CD14-positive monocyte (primary cell): ENCODE data around the gene HACL1. TPM values are rescaled to one million over a fixed set of nuclear protein-coding genes. Genes with fewer than 3 reads are reported as not detected.
A peak's percentile ranks its signal among the peaks of the same experiment; 100 is the strongest.

Experiments used
- DNase-seq, 3 donors: peaks; one replicate each; pipeline ENCODE4 v3.0.0-alpha.2; 2011 to 2022
- H2AFZ ChIP-seq: 2 replicates; pipeline ENCODE4 v1.6.0; 2012; ENCODE audit warnings: mild to moderate bottlenecking, low read depth, low read length, inconsistent platforms; ENCODE audit not compliant: insufficient read depth, poor library complexity, severe bottlenecking
- H3K27ac ChIP-seq, 2 donors: 1 replicate in 1 of 2; 2 replicates in 1 of 2; pipeline ENCODE4 v1.5.1; 2012 to 2013; ENCODE audit warnings: low read length in 2 of 2, control low read depth in 1 of 2, inconsistent platforms in 1 of 2, low read depth in 1 of 2, mild to moderate bottlenecking in 1 of 2
- H3K27me3 ChIP-seq, 2 donors: one replicate each; pipeline versions ENCODE4 v1.6.0 to v1.6.1; 2011 to 2013; ENCODE audit warnings: low read length in 2 of 2; ENCODE audit not compliant: control insufficient read depth in 2 of 2, insufficient read depth in 2 of 2
- H3K36me3 ChIP-seq, 2 donors: replicated peaks in 1 of 2; 1 replicate in 1 of 2; 2 replicates in 1 of 2; pipeline versions ENCODE4 v1.5.1 to v1.6.1; 2012 to 2013; ENCODE audit warnings: low read length in 2 of 2, control low read depth in 1 of 2, inconsistent platforms in 1 of 2, mild to moderate bottlenecking in 1 of 2; ENCODE audit not compliant: insufficient read depth in 2 of 2, control insufficient read depth in 1 of 2
- H3K4me1 ChIP-seq, 2 donors: 1 replicate in 1 of 2; 2 replicates in 1 of 2; pipeline versions ENCODE4 v1.5.1 to v1.6.1; 2012 to 2013; ENCODE audit warnings: low read length in 2 of 2, control low read depth in 1 of 2, inconsistent platforms in 1 of 2, mild to moderate bottlenecking in 1 of 2, moderate library complexity in 1 of 2; ENCODE audit not compliant: insufficient read depth in 2 of 2, control insufficient read depth in 1 of 2
- H3K4me2 ChIP-seq: replicated peaks from 2 replicates; pipeline ENCODE3; 2012; ENCODE audit warnings: low read length, moderate library complexity, mild to moderate bottlenecking; ENCODE audit not compliant: poor library complexity, severe bottlenecking; ENCODE audit errors: extremely low read depth
- H3K4me3 ChIP-seq, 3 experiments: fragments of 200-600 bp in 1 of 3; sonication (generic) in 1 of 3; replicated peaks in 1 of 3; 1 replicate in 2 of 3; 2 replicates in 1 of 3; pipeline ENCODE4 v1.5.1; 2011 to 2013; ENCODE audit warnings: low read length in 3 of 3, mild to moderate bottlenecking in 3 of 3, control low read depth in 2 of 3, low read depth in 2 of 3, inconsistent platforms in 1 of 3, moderate library complexity in 1 of 3
- H3K79me2 ChIP-seq: 2 replicates; pipeline ENCODE4 v1.6.0; 2012; ENCODE audit warnings: mild to moderate bottlenecking, control low read depth, inconsistent platforms, low read length, moderate library complexity; ENCODE audit not compliant: insufficient read depth
- H3K9ac ChIP-seq: 2 replicates; pipeline ENCODE4 v1.6.0; 2017; ENCODE audit warnings: low read length, mild to moderate bottlenecking; ENCODE audit not compliant: insufficient read depth, poor library complexity, severe bottlenecking
- H3K9me3 ChIP-seq, 2 donors: replicated peaks in 1 of 2; 1 replicate in 1 of 2; 2 replicates in 1 of 2; pipeline versions ENCODE4 v1.5.1 to v1.6.1; 2012 to 2013; ENCODE audit warnings: low read length in 2 of 2, control low read depth in 1 of 2; ENCODE audit not compliant: control insufficient read depth in 1 of 2, insufficient read depth in 1 of 2
- H4K20me1 ChIP-seq: 2 replicates; pipeline ENCODE4 v1.6.0; 2012; ENCODE audit warnings: mild to moderate bottlenecking, low read length, control low read depth, moderate library complexity; ENCODE audit not compliant: insufficient read depth
- H3K27ac Mint-ChIP-seq, 7 donors: one replicate each; pipeline ENCODE4 v1.8.0; 2020; ENCODE audit warnings: mild to moderate bottlenecking in 7 of 7, mixed read lengths in 7 of 7, moderate library complexity in 6 of 7, inconsistent platforms in 2 of 7
- H3K27me3 Mint-ChIP-seq, 3 donors: one replicate each; pipeline ENCODE4 v1.8.0; 2021 to 2022; ENCODE audit warnings: low read depth in 3 of 3, mild to moderate bottlenecking in 3 of 3, mixed read lengths in 3 of 3, moderate library complexity in 3 of 3, inconsistent platforms in 1 of 3
- H3K36me3 Mint-ChIP-seq, 2 donors: one replicate each; pipeline ENCODE4 v1.8.0; 2020; ENCODE audit warnings: mixed read lengths in 2 of 2, inconsistent platforms in 1 of 2, mild to moderate bottlenecking in 1 of 2
- H3K4me1 Mint-ChIP-seq: one replicate; pipeline ENCODE4 v1.8.0; 2020; ENCODE audit warnings: mild to moderate bottlenecking, mixed read lengths
- H3K4me3 Mint-ChIP-seq, 2 donors: one replicate each; pipeline ENCODE4 v1.8.0; 2020; ENCODE audit warnings: mild to moderate bottlenecking in 2 of 2, mixed read lengths in 2 of 2, moderate library complexity in 1 of 2
- H3K9me3 Mint-ChIP-seq, 7 donors: one replicate each; pipeline ENCODE4 v1.8.0; 2020 to 2022; ENCODE audit warnings: mixed read lengths in 7 of 7, mild to moderate bottlenecking in 6 of 7, moderate library complexity in 6 of 7, inconsistent platforms in 2 of 7
- whole genome bisulfite sequencing: methylation state at CpG from one replicate; pipeline ENCODE4 v1.1.5; 2013; ENCODE audit warnings: missing lambda C conversion rate; ENCODE audit not compliant: insufficient coverage; 5-methylcytosine and 5-hydroxymethylcytosine counted together
- intact Hi-C, 2 donors: fragments of 100-400 bp; cut with micrococcal nuclease; formaldehyde crosslinking; loops; one replicate each; pipeline versions ENCODE4 v1.15.0 to v1.15.1; 2023
- polyA plus RNA-seq, 3 donors: library from polyadenylated mRNA; depleted of rRNA in 1 of 3; unstranded in 2 of 3; stranded (reverse) in 1 of 3; fragments of 300-500 nt in 2 of 3; fragments of >200 nt in 1 of 3; fragmentation: Illumina TruSeq in 2 of 3; gene quantifications; 1 replicate in 2 of 3; 2 replicates in 1 of 3; pipeline ENCODE4 v1.2.3, GENCODE V29; 2012 to 2021
- TF ChIP-seq, protein P1 (sequence below): fragments of 200-600 bp; IDR thresholded peaks from one replicate; pipeline ENCODE4 v1.8.0; 2022; ENCODE audit warnings: antibody characterized with exemption, mild to moderate bottlenecking

The HACL1 gene
- polyA plus RNA-seq, 3 donors, result 12.3 to 27.2 (median 22.3) TPM

DNA sequence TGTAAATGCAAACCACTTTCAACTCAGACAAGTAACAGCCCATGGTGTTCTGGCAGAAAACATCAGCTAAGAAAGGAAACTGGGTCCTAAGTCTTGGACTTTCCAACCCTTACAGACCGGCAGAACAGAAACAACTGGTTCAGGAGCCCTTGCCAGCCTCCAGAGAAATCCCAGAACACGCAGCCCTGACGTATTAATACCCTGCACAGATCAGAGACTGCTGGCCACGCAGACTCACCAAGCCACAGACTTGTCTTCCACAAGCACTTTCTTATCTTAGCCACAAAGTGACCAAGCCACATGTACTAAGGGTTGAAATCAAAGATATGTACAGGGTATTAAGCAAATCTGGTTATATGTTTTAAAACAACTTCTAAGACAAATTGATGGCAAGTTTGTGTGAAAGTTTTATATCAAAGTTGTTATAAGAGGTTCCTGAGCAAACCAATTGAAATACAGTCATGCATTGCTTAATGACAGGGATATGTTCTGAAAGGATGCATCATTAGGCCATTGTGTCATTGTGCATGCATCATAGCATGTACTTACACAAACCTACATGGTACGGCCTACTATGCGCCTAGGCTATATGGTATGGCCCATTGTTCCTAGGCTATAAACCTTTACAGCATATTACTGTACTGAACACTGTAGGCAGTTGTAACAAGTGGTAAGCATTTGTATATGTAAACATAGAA is 37.0 kb upstream of the HACL1 start:
- H3K9me3 ChIP-seq, result no peaks in the 10 kb centered on the region
- no peak overlapping the region for H2AFZ ChIP-seq
- H3K79me2 ChIP-seq, result no peaks in the 10 kb centered on the region
- no peak overlapping the region for H3K4me2 ChIP-seq
- DNase-seq, result peak; percentile 6 to 53 (median 7)
- H3K36me3 ChIP-seq, result no peaks in the 10 kb centered on the region
- intact Hi-C loops, result loop anchor here in 1 of 2 donors (10.0 kb wide), 1 partner anchor 46 kb away; no protein-coding TSS in a partner anchor
- Mint-ChIP-seq H3K4me3 (no peak overlapping the region), H3K4me1 (peaks cover 22% of the 10 kb centered on the region), H3K27ac (no peak overlapping the region), H3K36me3 (peaks cover 14 to 19% of the 10 kb centered on the region in 2 donors), H3K27me3 (no peaks in the 10 kb centered on the region), H3K9me3 (peaks cover 0 to 4% (median 0%) of the 10 kb centered on the region in 7 donors)
- WGBS, result 89% methylated on average over 1 of the region's 6 CpGs
- peaks cover 7 to 10% of the 10 kb centered on the region in 2 donors for H3K4me1 ChIP-seq
- no peak overlapping the region for H3K4me3 ChIP-seq
- no peaks in the 10 kb centered on the region for H4K20me1 ChIP-seq
- H3K27ac ChIP-seq, result no peak overlapping the region
- H3K9ac ChIP-seq, result no peak overlapping the region
- H3K27me3 ChIP-seq, result no peaks in the 10 kb centered on the region
- TF ChIP-seq, protein P1, sequence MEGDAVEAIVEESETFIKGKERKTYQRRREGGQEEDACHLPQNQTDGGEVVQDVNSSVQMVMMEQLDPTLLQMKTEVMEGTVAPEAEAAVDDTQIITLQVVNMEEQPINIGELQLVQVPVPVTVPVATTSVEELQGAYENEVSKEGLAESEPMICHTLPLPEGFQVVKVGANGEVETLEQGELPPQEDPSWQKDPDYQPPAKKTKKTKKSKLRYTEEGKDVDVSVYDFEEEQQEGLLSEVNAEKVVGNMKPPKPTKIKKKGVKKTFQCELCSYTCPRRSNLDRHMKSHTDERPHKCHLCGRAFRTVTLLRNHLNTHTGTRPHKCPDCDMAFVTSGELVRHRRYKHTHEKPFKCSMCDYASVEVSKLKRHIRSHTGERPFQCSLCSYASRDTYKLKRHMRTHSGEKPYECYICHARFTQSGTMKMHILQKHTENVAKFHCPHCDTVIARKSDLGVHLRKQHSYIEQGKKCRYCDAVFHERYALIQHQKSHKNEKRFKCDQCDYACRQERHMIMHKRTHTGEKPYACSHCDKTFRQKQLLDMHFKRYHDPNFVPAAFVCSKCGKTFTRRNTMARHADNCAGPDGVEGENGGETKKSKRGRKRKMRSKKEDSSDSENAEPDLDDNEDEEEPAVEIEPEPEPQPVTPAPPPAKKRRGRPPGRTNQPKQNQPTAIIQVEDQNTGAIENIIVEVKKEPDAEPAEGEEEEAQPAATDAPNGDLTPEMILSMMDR, result no peak

DNA sequence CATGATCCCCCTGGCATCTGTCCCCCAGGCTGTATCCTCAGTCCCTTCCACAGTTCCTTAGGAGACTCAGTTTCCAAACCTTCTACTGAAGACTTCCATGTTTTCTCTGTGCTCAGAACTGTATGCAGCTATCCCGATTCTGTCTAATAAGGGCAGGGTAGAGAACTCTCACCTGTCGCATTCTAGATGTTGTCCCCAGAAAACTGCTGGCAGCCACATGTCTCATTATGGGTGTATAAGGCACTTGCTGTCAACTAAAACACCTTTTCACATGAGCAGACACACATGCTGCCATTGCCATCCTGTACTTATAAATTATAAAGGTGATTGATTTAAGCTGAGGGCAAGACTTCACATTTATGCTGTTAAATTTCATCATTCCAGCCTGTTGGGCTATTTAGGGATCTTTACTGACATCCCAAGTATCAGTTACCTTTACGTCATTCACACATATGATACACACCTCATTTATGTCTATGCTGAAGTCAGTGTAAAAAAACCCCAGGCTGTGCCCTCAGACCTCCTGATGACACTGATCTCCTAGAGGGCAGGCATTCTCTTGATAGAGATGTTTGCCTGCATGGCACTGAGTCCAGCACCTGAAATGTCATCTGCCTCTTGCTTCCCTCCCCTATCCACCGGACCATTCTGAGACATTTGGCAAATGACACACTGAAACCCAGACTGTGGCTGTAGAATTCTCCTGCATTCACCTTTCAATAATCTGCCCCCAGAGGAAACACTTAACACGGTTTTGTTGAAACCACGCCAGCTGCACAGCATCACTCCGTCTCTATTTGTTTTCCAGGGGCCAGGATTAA is 36.0 kb upstream of the HACL1 start:
- Histone ChIP-seq H3K79me2 (no peaks in the 10 kb centered on the region), H3K27me3 (no peaks in the 10 kb centered on the region), H4K20me1 (no peaks in the 10 kb centered on the region), H3K4me1 (peaks cover 7 to 10% of the 10 kb centered on the region in 2 donors), H2AFZ (no peak overlapping the region), H3K4me2 (no peak overlapping the region), H3K9me3 (no peaks in the 10 kb centered on the region), H3K27ac (peak overlapping the region in 1 of 2 donors; percentile 60), H3K36me3 (no peaks in the 10 kb centered on the region), H3K4me3 (no peak overlapping the region), H3K9ac (no peak overlapping the region)
- peaks cover 22% of the 10 kb centered on the region for H3K4me1 Mint-ChIP-seq
- DNase-seq, result no peak
- H3K9me3 Mint-ChIP-seq, result peaks cover 0 to 3% (median 0%) of the 10 kb centered on the region in 7 donors
- intact Hi-C loops, result loop anchor here in 1 of 2 donors (10.0 kb wide), 1 partner anchor 47 kb away; no protein-coding TSS in a partner anchor
- 91% methylated on average over 4 of the region's 7 CpGs for WGBS
- TF ChIP-seq, protein P1, result no peak
- peaks cover 10 to 17% of the 10 kb centered on the region in 2 donors for H3K36me3 Mint-ChIP-seq
- H3K4me3 Mint-ChIP-seq, result peak overlapping the region in 1 of 2 donors; percentile 21
- H3K27me3 Mint-ChIP-seq, result no peaks in the 10 kb centered on the region
- peak overlapping the region in 6 of 7 donors; percentile 13 to 94 (median 86) for H3K27ac Mint-ChIP-seq
